ENCODE measurements around the gene PAPPA. TPM values are rescaled to one million over a fixed set of nuclear protein-coding genes. Genes with fewer than 3 reads are reported as not detected.

Gene PAPPA
- total RNA-seq, 2 donors from 2014 or later = 0.09 TPM

- Histone ChIP-seq H3K27ac (ENCODE audit: low read depth, low read length) (no peak overlapping the region), H3K4me3 (ENCODE audit: low read length) (no peak overlapping the region), H3K36me3 (ENCODE audit: control insufficient read depth, insufficient read depth, low read length) (no peaks in the 10 kb centered on the region), H3K9ac (ENCODE audit: extremely low read depth, low read length, poor library complexity, severe bottlenecking) (no peak overlapping the region), H3K27me3 (ENCODE audit: control insufficient read depth, insufficient read depth, low read length, poor library complexity, severe bottlenecking) (peaks cover 73% of the 10 kb centered on the region), H3K4me1 (ENCODE audit: control insufficient read depth, insufficient read depth, low read length) (no peaks in the 10 kb centered on the region), H3K9me3 (ENCODE audit: control insufficient read depth, low read length) (no peaks in the 10 kb centered on the region)
- no peak overlapping the region for H3K4me3 Mint-ChIP-seq
- H3K27me3 Mint-ChIP-seq (ENCODE audit: insufficient read depth) = peaks cover 63% of the 10 kb centered on the region
- no peak for TF ChIP-seq CTCF (conservative IDR thresholded peaks at IDR 0.05)
- 90 to 100% methylated on average over 1 to 2 of the region's 2 CpGs for WGBS, 2 experiments (ENCODE audit: insufficient coverage in 1 of 2, insufficient read length in 1 of 2)
- no peak for DNase-seq
- H3K36me3 Mint-ChIP-seq (ENCODE audit: low read depth) = no peaks in the 10 kb centered on the region
- H3K9me3 Mint-ChIP-seq = no peaks in the 10 kb centered on the region
- no peak overlapping the region for H3K27ac Mint-ChIP-seq
- peaks cover under 1% of the 10 kb centered on the region for H3K4me1 Mint-ChIP-seq
Measured at GRCh38 chr9:116409129-116409528, 255.5 kb downstream of the PAPPA start.

GRCh38 chr9:116409638-116410037 is 256.0 kb downstream of the PAPPA start:
- H3K9me3 Mint-ChIP-seq = no peaks in the 10 kb centered on the region

GRCh38 chr9:116411506-116411905 is 257.9 kb downstream of the PAPPA start:
- Mint-ChIP-seq H3K36me3 (ENCODE audit: low read depth) (no peaks in the 10 kb centered on the region), H3K27ac (no peak overlapping the region), H3K9me3 (no peaks in the 10 kb centered on the region), H3K27me3 (ENCODE audit: insufficient read depth) (peaks cover 70% of the 10 kb centered on the region), H3K4me1 (peaks cover 6% of the 10 kb centered on the region), H3K4me3 (no peak overlapping the region)
- Histone ChIP-seq H3K27me3 (ENCODE audit: control insufficient read depth, insufficient read depth, low read length, poor library complexity, severe bottlenecking) (peaks cover 75% of the 10 kb centered on the region), H3K4me1 (ENCODE audit: control insufficient read depth, insufficient read depth, low read length) (no peaks in the 10 kb centered on the region), H3K9me3 (ENCODE audit: control insufficient read depth, low read length) (no peaks in the 10 kb centered on the region), H3K36me3 (ENCODE audit: control insufficient read depth, insufficient read depth, low read length) (no peaks in the 10 kb centered on the region), H3K9ac (ENCODE audit: extremely low read depth, low read length, poor library complexity, severe bottlenecking) (no peak overlapping the region), H3K27ac (ENCODE audit: low read depth, low read length) (no peak overlapping the region), H3K4me3 (ENCODE audit: low read length) (no peak overlapping the region)
- WGBS, 2 experiments (ENCODE audit: insufficient coverage in 1 of 2, insufficient read length in 1 of 2) = 77 to 89% methylated on average over 1 of the region's 1 CpG
- no peak for DNase-seq
- TF ChIP-seq CTCF (conservative IDR thresholded peaks at IDR 0.05) = no peak

More at GRCh38 chr9:116409638-116410037, 256.0 kb downstream of the PAPPA start:
- Mint-ChIP-seq H3K27ac (no peak overlapping the region), H3K36me3 (ENCODE audit: low read depth) (no peaks in the 10 kb centered on the region), H3K27me3 (ENCODE audit: insufficient read depth) (peaks cover 61% of the 10 kb centered on the region), H3K4me3 (no peak overlapping the region), H3K4me1 (peaks cover 5% of the 10 kb centered on the region)
- no peaks in the 10 kb centered on the region for H3K4me1 ChIP-seq (ENCODE audit: control insufficient read depth, insufficient read depth, low read length)
- no peak overlapping the region for H3K9ac ChIP-seq (ENCODE audit: extremely low read depth, low read length, poor library complexity, severe bottlenecking)
- no peak for DNase-seq
- no peaks in the 10 kb centered on the region for H3K36me3 ChIP-seq (ENCODE audit: control insufficient read depth, insufficient read depth, low read length)
- no peak overlapping the region for H3K4me3 ChIP-seq (ENCODE audit: low read length)
- no peak for TF ChIP-seq CTCF (conservative IDR thresholded peaks at IDR 0.05)
- WGBS, 2 experiments (ENCODE audit: insufficient coverage in 1 of 2, insufficient read length in 1 of 2) = 67 to 77% methylated on average over 5 to 6 of the region's 6 CpGs
- H3K27ac ChIP-seq (ENCODE audit: low read depth, low read length) = no peak overlapping the region
- peaks cover 72% of the 10 kb centered on the region for H3K27me3 ChIP-seq (ENCODE audit: control insufficient read depth, insufficient read depth, low read length, poor library complexity, severe bottlenecking)
- H3K9me3 ChIP-seq (ENCODE audit: control insufficient read depth, low read length) = no peaks in the 10 kb centered on the region
